Measurements from ENCODE around the gene MYH14. TPM values are rescaled to one million over a fixed set of nuclear protein-coding genes. Genes with fewer than 3 reads are reported as not detected.

Gene MYH14
- total and polyA plus RNA-seq, 10 of the 15 experiments (the other 5 are each of a cell fraction or from before 2014, with no cell fraction given) = 0.06 to 0.69 (median 0.15) TPM; not detected in 4

DNA sequence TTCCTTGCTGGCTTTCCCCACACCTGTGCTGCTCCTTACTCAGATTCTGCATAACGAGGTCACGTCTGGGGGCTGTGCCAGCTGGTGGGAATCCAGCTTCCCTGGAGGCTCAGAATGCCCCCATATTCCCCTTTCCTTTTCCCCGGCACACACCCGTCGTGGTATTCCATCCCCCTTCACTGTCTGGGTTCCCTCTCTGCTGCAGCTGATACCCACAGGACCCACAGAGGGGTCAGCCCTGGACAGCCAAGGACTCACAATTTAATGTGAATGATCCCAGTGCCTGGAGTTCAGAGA lies 4.2 kb upstream of the MYH14 start:
- intact Hi-C loops (cut with micrococcal nuclease; ENCODE audit: unreplicated experiment) = no loop called here
- 9% methylated on average over 5 of the region's 5 CpGs for WGBS (ENCODE audit: insufficient coverage, insufficient replicate concordance, low lambda C conversion rate, missing lambda C conversion rate)
- TF ChIP-seq SMC3 (IDR thresholded peaks at IDR 0.05; ENCODE audit: borderline replicate concordance, low read length) (no peak), CBFB (IDR thresholded peaks at IDR 0.05; ENCODE audit: low read depth) (no peak), JUNB (IDR thresholded peaks at IDR 0.05) (no peak), POLR2A (IDR thresholded peaks at IDR 0.05; ENCODE audit: low read depth, low read length) (no peak), IRF5 (IDR thresholded peaks at IDR 0.05; ENCODE audit: borderline replicate concordance) (no peak), NKRF (conservative IDR thresholded peaks at IDR 0.05) (no peak), REST (IDR thresholded peaks at IDR 0.05; ENCODE audit: low read depth, low read length) (no peak), GABPA (IDR thresholded peaks at IDR 0.05; ENCODE audit: low read depth) (no peak), BACH1 (IDR thresholded peaks at IDR 0.05; ENCODE audit: borderline replicate concordance) (no peak), RUNX3 (IDR thresholded peaks at IDR 0.05; ENCODE audit: low read length) (no peak), PBX3 (IDR thresholded peaks at IDR 0.05; ENCODE audit: insufficient replicate concordance, low read depth, low read length) (no peak)
- TF ChIP-seq, protein P1, sequence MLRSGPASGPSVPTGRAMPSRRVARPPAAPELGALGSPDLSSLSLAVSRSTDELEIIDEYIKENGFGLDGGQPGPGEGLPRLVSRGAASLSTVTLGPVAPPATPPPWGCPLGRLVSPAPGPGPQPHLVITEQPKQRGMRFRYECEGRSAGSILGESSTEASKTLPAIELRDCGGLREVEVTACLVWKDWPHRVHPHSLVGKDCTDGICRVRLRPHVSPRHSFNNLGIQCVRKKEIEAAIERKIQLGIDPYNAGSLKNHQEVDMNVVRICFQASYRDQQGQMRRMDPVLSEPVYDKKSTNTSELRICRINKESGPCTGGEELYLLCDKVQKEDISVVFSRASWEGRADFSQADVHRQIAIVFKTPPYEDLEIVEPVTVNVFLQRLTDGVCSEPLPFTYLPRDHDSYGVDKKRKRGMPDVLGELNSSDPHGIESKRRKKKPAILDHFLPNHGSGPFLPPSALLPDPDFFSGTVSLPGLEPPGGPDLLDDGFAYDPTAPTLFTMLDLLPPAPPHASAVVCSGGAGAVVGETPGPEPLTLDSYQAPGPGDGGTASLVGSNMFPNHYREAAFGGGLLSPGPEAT (IDR thresholded peaks at IDR 0.05; ENCODE audit: low read depth) = no peak
- no peak overlapping the region for H2AFZ ChIP-seq (ENCODE audit: control insufficient read depth, low read depth, low read length)
- POLR2A ChIA-PET = interaction anchor here (0.6 kb wide), 1 partner anchor 48 kb away, joined by 3 read pairs; no protein-coding TSS in a partner anchor
- in situ Hi-C loops (cut with MboI) = no loop called here
- no peak for FAIRE-seq
- no peaks in the 10 kb centered on the region for H4K20me1 ChIP-seq (ENCODE audit: control insufficient read depth, insufficient read depth)
- no peaks in the 10 kb centered on the region for H3K4me1 ChIP-seq (ENCODE audit: control insufficient read depth, insufficient read depth, low read length)
- no peaks in the 10 kb centered on the region; a peak in 1 of 4 replicates for H3K27me3 ChIP-seq (replicated peaks in 1 of 2; ENCODE audit: control insufficient read depth in 2 of 2, insufficient read depth in 2 of 2, low read length in 1 of 2)
- no TSS peak for BruUV-seq (replicated peaks)
- H3K9me3 ChIP-seq (replicated peaks; ENCODE audit: control insufficient read depth, insufficient read depth, low read length) = no peaks in the 10 kb centered on the region
- CTCF ChIA-PET = interaction anchor here (0.9 to 1.9 kb wide), 7 partner anchors 9 to 1002 kb away, joined by 3 to 8 read pairs (median 3); no protein-coding TSS in a partner anchor
- H3K79me2 ChIP-seq (ENCODE audit: control insufficient read depth, insufficient read depth, low read length) = no peaks in the 10 kb centered on the region
- no peaks in the 10 kb centered on the region for H3K36me3 ChIP-seq (ENCODE audit: control insufficient read depth in 2 of 2, insufficient read depth in 2 of 2, low read length in 1 of 2)
- no peak for DNase-seq (ENCODE audit: low read depth, low spot score)
- H3K27ac ChIP-seq (ENCODE audit: control insufficient read depth, insufficient read depth) = no peak overlapping the region
- H3K4me2 ChIP-seq (ENCODE audit: control insufficient read depth, insufficient read depth) = no peak overlapping the region
- ATAC-seq = no peak
- RAD21 ChIA-PET (ENCODE audit: unreplicated experiment) = no interaction called here
- H3K9ac ChIP-seq (ENCODE audit: control insufficient read depth, insufficient read depth, low read length) = no peak overlapping the region
- no peak overlapping the region for H3K4me3 ChIP-seq
- SMC1A ChIA-PET (ENCODE audit: uncharacterized antibody, unreplicated experiment) = interaction anchor here (0.6 to 1.2 kb wide), 3 partner anchors 9 to 52 kb away, joined by 3 to 4 read pairs (median 3); no protein-coding TSS in a partner anchor

All from GM12878 (cell line).